HG02970 (cell line): ENCODE measurements around the gene F2RL3.

Experiments used
- ATAC-seq: cut with Tn5 transposase; IDR thresholded peaks from one replicate; pipeline ENCODE4 v1.9.1; 2021; ENCODE audit warnings: mild to moderate bottlenecking, moderate library complexity, moderate number of reproducible peaks; ENCODE audit not compliant: unreplicated experiment, low FRiP score

The F2RL3 gene

GRCh38 chr19:16888629-16889365 lies at the start of gene F2RL3:
TSS of gene F2RL3 (plus strand) at chr19:16888999. CDS start at chr19:16889190, 191 bp downstream.
- no peak for ATAC-seq

- ATAC-seq, result no peak
Observed at GRCh38 chr19:16841391-16841926, 47.3 kb upstream of the F2RL3 start.

GRCh38 chr19:16846901-16847300 lies 41.9 kb upstream of the F2RL3 start:
- ATAC-seq, result no peak

GRCh38 chr19:16847430-16847829 lies 41.4 kb upstream of the F2RL3 start:
- no peak for ATAC-seq

- no peak for ATAC-seq
Observed at GRCh38 chr19:16849168-16849567, 39.6 kb upstream of the F2RL3 start.

DNA sequence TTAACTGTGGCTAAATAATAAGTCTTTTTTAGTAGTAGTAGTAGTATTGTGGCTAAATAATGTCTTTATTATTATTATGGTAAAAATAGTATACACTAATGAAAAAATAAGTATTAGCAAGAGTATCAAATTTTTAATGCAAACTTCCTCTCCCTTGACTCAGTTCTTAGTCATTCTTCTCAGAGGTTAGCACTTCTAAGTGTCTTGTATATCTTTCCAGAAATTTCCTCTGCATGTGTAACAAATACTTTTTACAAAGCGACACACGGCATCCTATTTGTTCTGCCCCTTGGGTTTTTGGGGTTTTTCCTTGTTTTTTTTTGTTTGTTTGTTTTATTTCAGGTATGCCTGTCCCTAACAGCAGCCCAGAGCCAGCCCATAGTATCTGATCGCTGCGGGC lies 38.7 kb upstream of the F2RL3 start:
- no peak for ATAC-seq

DNA sequence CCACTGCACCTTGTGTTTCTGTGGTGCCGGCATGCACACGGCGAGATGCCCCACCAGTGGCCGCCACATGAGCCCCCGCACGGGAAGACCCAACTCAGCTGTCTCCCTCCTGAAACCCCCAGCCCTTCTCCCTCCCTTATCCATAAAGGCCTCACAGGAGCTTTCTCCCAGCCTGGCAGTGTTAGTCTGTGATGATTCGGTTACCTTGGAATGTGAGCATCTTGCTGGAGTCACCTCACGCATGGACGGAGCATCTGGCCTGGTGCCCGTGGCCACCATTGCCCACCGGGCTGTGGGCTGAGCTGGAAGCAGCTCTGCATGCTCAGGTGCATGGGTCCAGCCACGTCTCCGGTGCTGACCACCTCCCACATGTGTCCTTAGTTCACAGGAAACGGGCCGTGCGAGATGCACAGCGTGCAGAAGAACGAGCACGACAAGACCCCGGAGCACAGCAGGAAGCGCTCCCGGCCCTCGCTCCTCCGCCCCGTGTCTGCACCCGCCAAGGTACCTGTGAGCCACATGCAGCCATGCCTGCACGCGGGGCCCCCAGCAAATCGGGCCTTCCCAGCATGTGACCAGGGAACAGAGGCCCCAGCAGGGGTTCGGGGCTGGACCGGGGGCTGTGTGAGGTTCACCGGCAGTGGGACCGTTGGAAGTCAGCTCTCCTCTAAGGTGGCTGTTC lies 37.6 kb upstream of the F2RL3 start:
- ATAC-seq, result no peak

DNA sequence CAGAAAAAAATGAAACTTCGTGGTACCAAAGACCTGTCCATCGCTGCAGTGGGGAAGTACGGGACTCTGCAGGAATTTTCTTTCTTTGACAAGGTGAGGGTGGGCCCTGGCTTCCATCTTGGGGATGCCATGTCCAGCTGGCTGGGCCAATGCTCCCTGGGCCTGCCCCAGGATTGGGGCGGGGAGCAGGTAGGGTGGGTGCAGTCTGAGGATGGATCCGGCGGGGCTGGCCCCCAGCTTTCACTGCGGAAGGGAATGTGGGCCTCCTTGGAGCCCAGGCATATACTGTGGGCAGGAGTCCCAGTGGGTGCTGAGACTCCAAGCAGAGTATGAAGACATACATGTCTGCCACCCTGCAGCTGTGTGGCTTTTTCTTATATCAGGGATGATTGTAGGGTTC lies 35.7 kb upstream of the F2RL3 start:
- no peak for ATAC-seq

GRCh38 chr19:16856091-16856490 lies 32.7 kb upstream of the F2RL3 start:
- no peak for ATAC-seq

DNA sequence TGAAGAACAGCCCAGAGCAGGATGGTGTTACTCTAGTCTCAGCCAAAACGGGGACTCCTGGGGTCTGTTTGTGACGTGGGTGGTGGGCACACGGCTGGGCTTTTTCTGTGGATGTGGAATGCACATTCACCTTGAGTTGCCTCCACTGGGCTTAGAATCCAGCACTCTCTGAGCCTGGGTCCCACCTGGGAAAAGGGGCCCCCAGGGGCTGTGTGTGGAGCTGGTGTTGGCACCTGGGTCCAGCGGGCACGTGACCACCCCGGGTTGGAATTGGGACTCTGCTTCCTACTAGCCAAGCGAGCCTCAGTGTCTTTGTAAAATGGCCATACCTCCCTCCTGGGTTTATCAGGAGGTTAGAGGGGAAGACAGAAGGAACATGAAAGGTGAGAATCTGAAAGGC lies 29.2 kb upstream of the F2RL3 start:
- no peak for ATAC-seq

DNA sequence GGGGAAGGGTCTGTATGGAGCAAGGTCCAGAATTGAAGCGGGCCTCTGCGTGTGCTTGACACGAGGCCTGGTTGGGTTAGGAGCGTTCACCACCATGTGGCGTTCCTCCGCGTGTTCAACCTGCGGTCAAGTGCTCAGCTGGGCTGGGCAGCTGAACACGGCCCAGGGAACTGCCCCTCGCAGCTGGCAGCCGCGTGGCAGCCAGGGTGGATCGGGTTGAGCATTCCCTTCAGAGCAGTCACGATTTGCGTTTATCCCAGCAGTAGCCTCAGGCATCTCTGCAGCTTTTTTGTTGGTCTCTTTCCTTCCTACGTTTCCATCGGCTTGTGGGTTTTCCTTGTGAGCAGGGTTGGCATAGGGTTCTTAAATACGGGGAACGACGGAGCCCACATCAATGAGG lies 28.7 kb upstream of the F2RL3 start:
- ATAC-seq, result no peak

GRCh38 chr19:16861011-16861410 lies 27.8 kb upstream of the F2RL3 start:
- ATAC-seq, result no peak

DNA sequence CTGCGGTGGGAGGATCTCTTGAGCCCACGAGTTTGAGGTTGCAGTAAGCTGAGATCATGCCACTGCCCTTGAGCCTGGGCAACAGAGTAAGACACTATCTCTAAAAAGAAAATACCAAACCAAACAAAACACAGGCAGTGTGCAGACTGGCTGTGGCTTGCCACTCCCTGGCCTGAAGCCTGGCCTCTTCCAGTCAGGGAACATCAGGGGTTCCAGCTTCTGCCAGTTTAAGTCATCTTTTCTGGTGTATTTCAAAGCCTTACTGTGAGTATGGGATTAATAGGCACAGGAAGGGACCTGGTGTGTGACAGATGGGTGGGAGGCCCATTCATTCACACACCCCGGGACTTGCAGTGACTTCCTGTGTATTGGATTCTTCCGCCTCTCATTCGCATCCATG lies 27.0 kb upstream of the F2RL3 start:
- no peak for ATAC-seq

GRCh38 chr19:16862826-16863415 lies 25.9 kb upstream of the F2RL3 start:
- ATAC-seq, result no peak

DNA sequence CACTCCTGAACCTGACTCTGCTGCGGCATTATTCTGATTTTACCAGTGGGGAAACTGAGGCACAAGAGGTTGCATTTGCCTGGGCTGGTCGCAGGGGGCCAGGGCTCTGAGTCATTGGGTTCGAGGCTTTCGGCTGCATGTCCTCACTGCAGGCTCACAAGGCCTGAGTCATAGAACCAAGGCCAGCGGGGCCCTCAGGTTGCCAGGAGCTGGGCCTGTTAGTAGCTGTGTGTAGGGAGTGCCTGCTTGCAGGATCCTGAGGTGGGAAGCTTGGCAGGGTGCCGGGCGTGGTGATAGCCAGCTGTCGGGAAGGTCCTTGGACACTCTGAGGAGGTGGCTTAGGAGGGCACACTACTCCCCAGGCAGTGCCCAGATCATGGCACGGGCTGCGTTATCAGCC lies 21.6 kb upstream of the F2RL3 start:
- no peak for ATAC-seq

DNA sequence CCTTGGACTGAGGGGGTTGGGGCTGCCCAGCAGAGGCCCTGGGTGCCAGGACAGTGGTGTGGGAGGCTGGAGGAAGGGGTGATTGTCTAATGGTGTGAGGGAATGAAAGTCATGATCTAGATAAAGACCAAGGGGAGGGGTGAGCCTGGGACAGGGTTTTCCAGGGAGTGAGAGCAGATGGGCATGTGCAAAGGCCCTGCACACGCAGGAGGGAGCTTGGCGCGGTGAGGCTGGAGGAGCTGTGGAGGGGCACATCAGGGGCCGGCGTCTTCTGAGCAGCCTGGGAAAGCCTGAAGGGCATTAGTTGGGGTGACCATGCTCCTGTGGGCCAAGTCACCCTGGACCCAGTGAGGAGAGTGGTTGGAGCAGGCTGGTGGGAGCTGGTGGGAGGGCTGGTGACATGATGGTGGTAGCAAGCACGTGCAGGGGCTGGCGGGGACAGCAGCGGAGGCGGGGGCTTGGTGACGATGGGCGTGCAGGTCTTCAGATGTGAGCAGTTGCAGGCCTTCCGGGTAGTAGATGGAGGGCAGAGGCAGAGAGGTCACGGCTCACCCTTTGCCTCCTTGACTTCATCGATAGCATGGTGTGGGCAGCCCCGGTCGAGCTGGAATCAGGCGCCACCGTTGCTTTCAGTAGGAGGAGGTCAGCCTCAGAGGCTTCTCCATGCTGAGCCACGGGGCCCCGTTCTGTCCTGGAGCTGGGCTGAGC lies 20.2 kb upstream of the F2RL3 start:
- ATAC-seq, result no peak

- ATAC-seq, result no peak
Observed at GRCh38 chr19:16869331-16869972, 19.3 kb upstream of the F2RL3 start.

- ATAC-seq, result no peak
Observed at GRCh38 chr19:16871871-16872270, 16.9 kb upstream of the F2RL3 start.

DNA sequence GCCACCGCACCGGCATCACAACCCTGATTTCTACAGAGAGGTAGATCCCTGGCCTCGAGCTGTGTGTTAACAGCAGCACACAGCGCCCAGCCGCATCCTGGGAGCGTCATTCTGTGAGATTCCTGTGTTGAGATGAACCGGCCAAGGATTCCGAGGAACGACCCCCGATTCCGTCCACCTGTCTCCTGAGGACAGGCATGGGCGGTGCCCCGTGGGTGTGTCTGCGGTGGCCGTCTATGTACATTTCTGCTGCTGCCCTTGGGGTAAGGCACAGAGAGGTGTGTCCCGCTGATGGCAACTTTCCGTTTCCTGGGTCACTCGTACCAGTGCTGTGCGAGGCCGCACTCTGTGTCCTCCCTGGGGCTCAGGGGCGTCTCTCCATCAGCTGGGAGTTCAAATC lies 16.1 kb upstream of the F2RL3 start:
- no peak for ATAC-seq

- ATAC-seq, result no peak
Observed at GRCh38 chr19:16873594-16873993, 15.2 kb upstream of the F2RL3 start.
